Ovary (tissue), 9 donors: ENCODE measurements around the gene HAGH. TPM values are rescaled to one million over a fixed set of nuclear protein-coding genes. Genes with fewer than 3 reads are reported as not detected.

ENCODE experiments used
- DNase-seq, 5 donors: peaks; one replicate each; pipeline ENCODE4 v3.0.0-alpha.2; 2019 to 2020
- H3K27ac ChIP-seq, 2 donors: fragments of 200-600 bp; one replicate each; pipeline versions ENCODE4 v1.5.1 to v1.8.0; 2019 to 2022
- H3K27me3 ChIP-seq: fragments of 200-600 bp; one replicate; pipeline ENCODE4 v1.8.0; 2022
- H3K36me3 ChIP-seq: fragments of 200-600 bp; sonication (generic); one replicate; pipeline ENCODE4 v1.5.1; 2019
- H3K4me1 ChIP-seq: one replicate; pipeline ENCODE4 v1.8.1; 2013; ENCODE audit warnings: mild to moderate bottlenecking, moderate library complexity; ENCODE audit not compliant: insufficient read depth
- H3K4me3 ChIP-seq: fragments of 200-600 bp; sonication (generic); one replicate; pipeline ENCODE4 v1.5.1; 2017
- H3K9me3 ChIP-seq, 2 donors: fragments of 200-600 bp in 1 of 2; sonication (generic) in 1 of 2; one replicate each; pipeline versions ENCODE4 v1.5.1 to v1.8.1; 2013 to 2019; ENCODE audit warnings: mild to moderate bottlenecking in 1 of 2, moderate library complexity in 1 of 2
- CTCF ChIP-seq, 3 donors: fragments of 450-650 bp in 2 of 3; fragments of 200-600 bp in 1 of 3; IDR thresholded peaks; one replicate each; pipeline versions ENCODE4 v1.5.1 to v1.8.0; 2016 to 2022; ENCODE audit warnings: antibody characterized with exemption in 3 of 3, mild to moderate bottlenecking in 1 of 3
- EP300 ChIP-seq: sonication (generic); formaldehyde crosslinking; IDR thresholded peaks from one replicate; pipeline ENCODE4 v1.6.1; 2017; ENCODE audit warnings: antibody characterized with exemption
- POLR2A ChIP-seq: fragments of 450-650 bp; IDR thresholded peaks from one replicate; pipeline ENCODE4 v1.6.1; 2017; ENCODE audit warnings: antibody characterized with exemption, mild to moderate bottlenecking, moderate library complexity
- whole genome bisulfite sequencing, 3 donors: extraction: QIAGEN DNeasy Blood & Tissue Kit in 1 of 3; methylation state at CpG; one replicate each; pipeline versions ENCODE4 v1.1.5 to v1.1.7; 2013 to 2017; 5-methylcytosine and 5-hydroxymethylcytosine counted together
- intact Hi-C, 4 donors: fragments of 100-400 bp; cut with DNase I; formaldehyde crosslinking; loops; one replicate each; pipeline versions ENCODE4 v1.11.0 to v1.15.1; 2022 to 2023
- polyA plus RNA-seq, 2 donors: library from polyadenylated mRNA; stranded (reverse); fragments of 200-250 nt in 1 of 2; fragments of 350-450 nt in 1 of 2; fragmentation: Illumina TruSeq in 1 of 2; extraction: RNeasy Lipid Tissue Mini Kit (QIAGEN cat#74804) in 1 of 2; gene quantifications; one replicate each; pipeline ENCODE4 v1.2.3, GENCODE V29; 2013 to 2014
- total RNA-seq, 7 donors: library from RNA; depleted of rRNA in 2 of 7; stranded (reverse); fragments of >200 nt in 2 of 7; fragmentation: NEBNext Ultra II Directional in 3 of 7; extraction: Animal tissue kit (Norgen Biotek cat#: 25700) in 3 of 7; gene quantifications; one replicate each; pipeline versions ENCODE4 v1.1.0 to v1.2.4, GENCODE V29; 2016 to 2023
- donor health status: DM: no; HTN: no; CAD: no; lungs with moderate emphysema.
- donor health status: DM: no; HTN: no; CAD: no.
- donor health status: Bipolar disorder and iron deficiency.
- donor health status: DM: yes; HTN: yes; CAD: no.
- donor health status: DM: no; HTN: no; CAD: no.
- donor health status: DM: yes; HTN: yes; CAD: no.

HAGH gene
- total and polyA plus RNA-seq, 9 donors = 7.7 to 70.2 (median 37.0) TPM

DNA sequence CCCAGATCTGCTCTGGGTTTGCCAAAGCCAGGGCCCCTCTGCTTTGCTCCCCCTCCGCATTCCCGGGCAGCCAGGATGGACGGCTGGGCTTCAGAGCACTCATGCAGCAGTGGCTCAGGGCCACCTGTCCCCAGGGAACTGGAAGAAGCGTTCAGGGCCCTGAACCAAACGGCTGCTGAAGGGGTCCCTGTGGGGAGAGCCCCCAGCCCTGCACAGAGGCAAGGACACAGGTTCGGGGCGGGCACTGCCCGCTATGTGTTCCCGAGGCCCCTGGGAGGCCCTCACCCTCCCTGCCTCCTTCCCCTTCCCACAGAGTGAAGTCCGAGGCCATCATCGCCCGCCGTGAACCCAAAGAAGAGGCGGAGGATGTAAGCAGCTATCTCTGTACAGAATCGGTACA, 65.7 kb downstream of the HAGH start:
- Histone ChIP-seq H3K27ac (no peak overlapping the region), H3K36me3 (no peaks in the 10 kb centered on the region), H3K27me3 (no peaks in the 10 kb centered on the region), H3K9me3 (no peaks in the 10 kb centered on the region), H3K4me3 (no peak overlapping the region), H3K4me1 (no peaks in the 10 kb centered on the region)
- intact Hi-C loops = no loop called here
- TF ChIP-seq CTCF (IDR thresholded peaks at IDR 0.05) (no peak), POLR2A (no peak), EP300 (no peak)
- no peak for DNase-seq
- WGBS, 3 donors = 80 to 87% (median 84%) methylated on average over 15 of the region's 15 CpGs

GRCh38 chr16:1759511-1759910, 67.1 kb downstream of the HAGH start:
- 94 to 95% (median 94%) methylated on average over 21 of the region's 21 CpGs for WGBS, 3 donors
- TF ChIP-seq POLR2A = no peak
- TF ChIP-seq CTCF (IDR thresholded peaks at IDR 0.05) = no peak
- no peak for TF ChIP-seq EP300
- no peaks in the 10 kb centered on the region for H3K27me3 ChIP-seq
- H3K4me1 ChIP-seq = no peaks in the 10 kb centered on the region
- H3K27ac ChIP-seq = no peak overlapping the region
- no peaks in the 10 kb centered on the region for H3K9me3 ChIP-seq
- DNase-seq = no peak
- intact Hi-C loops = no loop called here
- no peak overlapping the region for H3K4me3 ChIP-seq
- no peaks in the 10 kb centered on the region for H3K36me3 ChIP-seq

- no peak for DNase-seq
- Histone ChIP-seq H3K36me3 (no peaks in the 10 kb centered on the region), H3K4me3 (no peak overlapping the region), H3K9me3 (no peaks in the 10 kb centered on the region), H3K27ac (no peak overlapping the region), H3K27me3 (no peaks in the 10 kb centered on the region), H3K4me1 (no peaks in the 10 kb centered on the region)
- 88 to 92% (median 92%) methylated on average over 17 to 18 of the region's 18 CpGs for WGBS, 3 donors
- intact Hi-C loops = no loop called here
- no peak for TF ChIP-seq POLR2A
- TF ChIP-seq CTCF (IDR thresholded peaks at IDR 0.05) = no peak
- TF ChIP-seq EP300 = no peak
Observed at GRCh38 chr16:1758923-1759322, 67.7 kb downstream of the HAGH start.

DNA sequence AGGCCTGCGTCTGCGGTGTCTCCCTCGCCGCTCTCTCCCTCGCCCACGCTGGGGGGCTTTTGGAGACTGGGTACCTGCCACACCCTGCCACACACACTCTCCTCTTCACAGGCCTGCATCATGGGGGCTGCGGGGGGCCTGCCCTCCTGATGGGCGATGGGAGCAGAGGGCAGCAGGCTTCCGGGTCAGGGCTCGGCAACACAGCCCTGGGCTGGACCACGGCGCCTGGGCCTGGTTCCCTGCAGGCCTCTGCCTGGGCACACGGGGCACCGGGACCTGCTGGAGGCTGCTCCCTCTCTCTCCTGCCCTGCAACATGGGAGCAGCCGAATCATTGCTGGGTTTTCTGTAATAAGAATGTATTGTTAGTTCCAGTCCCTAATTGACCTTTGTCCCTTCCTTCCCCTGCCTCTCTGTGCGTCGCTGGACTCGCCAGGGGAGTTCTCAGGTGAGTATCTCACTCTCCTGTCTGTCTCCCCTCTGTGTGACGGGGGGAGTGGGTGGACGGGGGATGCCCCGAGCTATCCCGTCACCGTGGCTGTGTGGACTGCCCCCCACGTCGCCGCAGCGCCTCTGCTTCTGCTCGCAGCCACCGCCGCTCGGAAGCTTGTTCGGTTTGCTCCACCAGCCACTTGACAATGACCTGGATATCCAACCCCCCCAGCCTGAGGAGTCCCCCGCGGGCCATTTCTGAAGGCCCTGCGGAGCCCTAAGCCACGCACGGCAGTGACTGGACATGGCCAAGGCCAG, 68.7 kb downstream of the HAGH start:
- no peaks in the 10 kb centered on the region for H3K4me1 ChIP-seq
- H3K27ac ChIP-seq = no peak overlapping the region
- 91 to 92% (median 92%) methylated on average over 37 of the region's 37 CpGs for WGBS, 3 donors
- no peaks in the 10 kb centered on the region for H3K9me3 ChIP-seq
- intact Hi-C loops = no loop called here
- H3K4me3 ChIP-seq = no peak overlapping the region
- H3K27me3 ChIP-seq = no peaks in the 10 kb centered on the region
- TF ChIP-seq POLR2A (no peak), EP300 (no peak), CTCF (IDR thresholded peaks at IDR 0.05) (no peak)
- no peak for DNase-seq
- H3K36me3 ChIP-seq = no peaks in the 10 kb centered on the region

Other genes starting within 250 kb of the HAGH start
- 10 to 100 TPM; 20.7 to 43.1 (median 30.5) TPM for gene IFT140, start 214.8 kb downstream of the HAGH start, total RNA-seq
- gene IFT140, start 214.8 kb downstream of the HAGH start, polyA plus RNA-seq = 10 to 100 TPM in 1 of 2 donors, 1 to 10 TPM in 1; 8.8 to 20.3 TPM
- 10 to 100 TPM in 5 of 7 donors, 1 to 10 TPM in 2; 7.4 to 21.0 (median 20.2) TPM for gene CRAMP1, start 214.5 kb downstream of the HAGH start, total RNA-seq
- 10 to 100 TPM in 1 of 2 donors, 1 to 10 TPM in 1; 6.9 to 11.2 TPM for gene CRAMP1, start 214.5 kb downstream of the HAGH start, polyA plus RNA-seq
- 10 to 100 TPM; 14.4 to 51.8 (median 44.1) TPM for gene JPT2, start 148.5 kb downstream of the HAGH start, total RNA-seq
- gene JPT2, start 148.5 kb downstream of the HAGH start, polyA plus RNA-seq = 10 to 100 TPM; 22.3 to 44.9 TPM
- gene MAPK8IP3, start 120.6 kb downstream of the HAGH start, total RNA-seq = 100 to 1,000 TPM in 1 of 7 donors, 10 to 100 TPM in 6; 50.3 to 117 (median 75.5) TPM
- gene MAPK8IP3, start 120.6 kb downstream of the HAGH start, polyA plus RNA-seq = 10 to 100 TPM in 1 of 2 donors, 1 to 10 TPM in 1; 7.0 to 60.8 TPM
- 100 to 1,000 TPM in 1 of 7 donors, 10 to 100 TPM in 6; 68.6 to 129 (median 86.8) TPM for gene NME3, start 55.3 kb downstream of the HAGH start, total RNA-seq
- 100 to 1,000 TPM in 1 of 2 donors, not detected in 1; 128 TPM for gene NME3, start 55.3 kb downstream of the HAGH start, polyA plus RNA-seq
- gene EME2, start 54.0 kb downstream of the HAGH start, total RNA-seq = 10 to 100 TPM in 6 of 7 donors, 1 to 10 TPM in 1; 6.2 to 19.2 (median 16.1) TPM
- gene EME2, start 54.0 kb downstream of the HAGH start, polyA plus RNA-seq = 1 to 10 TPM in 1 of 2 donors, under 1 TPM in 1; 0.83 to 4.6 TPM
- gene MRPS34, start 53.7 kb downstream of the HAGH start, total RNA-seq = 10 to 100 TPM; 47.5 to 79.4 (median 53.6) TPM
- gene MRPS34, start 53.7 kb downstream of the HAGH start, polyA plus RNA-seq = 10 to 100 TPM; 31.8 to 61.4 TPM
- gene SPSB3, start 44.3 kb downstream of the HAGH start, total RNA-seq = 10 to 100 TPM; 34.9 to 98.5 (median 57.6) TPM
- gene SPSB3, start 44.3 kb downstream of the HAGH start, polyA plus RNA-seq = 100 to 1,000 TPM in 1 of 2 donors, 1 to 10 TPM in 1; 2.4 to 138 TPM
- 10 to 100 TPM; 42.8 to 72.0 (median 52.3) TPM for gene NUBP2, start 43.9 kb downstream of the HAGH start, total RNA-seq
- 10 to 100 TPM in 1 of 2 donors, under 1 TPM in 1; 0.50 to 76.5 TPM for gene NUBP2, start 43.9 kb downstream of the HAGH start, polyA plus RNA-seq
- gene IGFALS, start 33.1 kb downstream of the HAGH start, total RNA-seq = 1 to 10 TPM in 2 of 7 donors, under 1 TPM in 5; 0.20 to 1.8 (median 0.47) TPM
- under 1 TPM in 1 of 2 donors, not detected in 1; 0.63 TPM for gene IGFALS, start 33.1 kb downstream of the HAGH start, polyA plus RNA-seq
- gene FAHD1, start 381 bp upstream of the HAGH start, total RNA-seq = 10 to 100 TPM; 11.0 to 22.1 (median 16.8) TPM
- 10 to 100 TPM; 11.0 to 14.0 TPM for gene FAHD1, start 381 bp upstream of the HAGH start, polyA plus RNA-seq
- under 1 TPM in 2 of 7 donors, not detected in 5; 0.23 to 0.24 TPM for gene MEIOB, start 45.3 kb upstream of the HAGH start, total RNA-seq
- gene MEIOB, start 45.3 kb upstream of the HAGH start, polyA plus RNA-seq = under 1 TPM; 0.24 to 0.27 TPM
- 1 to 10 TPM in 1 of 7 donors, under 1 TPM in 1, not detected in 5; 0.69 to 1.8 TPM for gene HS3ST6, start 91.6 kb upstream of the HAGH start, total RNA-seq
- gene HS3ST6, start 91.6 kb upstream of the HAGH start, polyA plus RNA-seq = not detected
- 10 to 100 TPM; 12.2 to 27.5 (median 21.9) TPM for gene MSRB1, start 116.4 kb upstream of the HAGH start, total RNA-seq
- gene MSRB1, start 116.4 kb upstream of the HAGH start, polyA plus RNA-seq = 10 to 100 TPM in 1 of 2 donors, 1 to 10 TPM in 1; 6.7 to 31.1 TPM
- not detected for gene RPL3L, start 127.9 kb upstream of the HAGH start, total RNA-seq
- gene RPL3L, start 127.9 kb upstream of the HAGH start, polyA plus RNA-seq = not detected
- gene NDUFB10, start 132.7 kb upstream of the HAGH start, total RNA-seq = 100 to 1,000 TPM in 3 of 7 donors, 10 to 100 TPM in 4; 81.5 to 133 (median 95.4) TPM
- gene NDUFB10, start 132.7 kb upstream of the HAGH start, polyA plus RNA-seq = 100 to 1,000 TPM; 152 to 176 TPM
- gene RPS2, start 138.0 kb upstream of the HAGH start, total RNA-seq = 1,000 to 10,000 TPM; 2,694 to 4,021 (median 3,788) TPM
- gene RPS2, start 138.0 kb upstream of the HAGH start, polyA plus RNA-seq = 1,000 to 10,000 TPM; 1,606 to 4,743 TPM
- gene RNF151, start 140.0 kb upstream of the HAGH start, total RNA-seq = under 1 TPM in 1 of 7 donors, not detected in 6; 0.32 TPM
- not detected for gene RNF151, start 140.0 kb upstream of the HAGH start, polyA plus RNA-seq
- 10 to 100 TPM; 28.9 to 48.0 (median 31.0) TPM for gene TBL3, start 145.2 kb upstream of the HAGH start, total RNA-seq
- gene TBL3, start 145.2 kb upstream of the HAGH start, polyA plus RNA-seq = 10 to 100 TPM in 1 of 2 donors, 1 to 10 TPM in 1; 2.1 to 40.6 TPM
- 1 to 10 TPM in 1 of 7 donors, under 1 TPM in 3, not detected in 3; 0.36 to 1.3 (median 0.66) TPM for gene NOXO1, start 154.6 kb upstream of the HAGH start, total RNA-seq
- gene NOXO1, start 154.6 kb upstream of the HAGH start, polyA plus RNA-seq = under 1 TPM in 1 of 2 donors, not detected in 1; 0.48 TPM
- 10 to 100 TPM; 10.6 to 18.5 (median 14.0) TPM for gene GFER, start 157.4 kb upstream of the HAGH start, total RNA-seq
- 10 to 100 TPM in 1 of 2 donors, 1 to 10 TPM in 1; 6.1 to 16.8 TPM for gene GFER, start 157.4 kb upstream of the HAGH start, polyA plus RNA-seq
- 1 to 10 TPM in 4 of 7 donors, under 1 TPM in 3; 0.50 to 4.0 (median 1.1) TPM for gene SYNGR3, start 163.1 kb upstream of the HAGH start, total RNA-seq
- gene SYNGR3, start 163.1 kb upstream of the HAGH start, polyA plus RNA-seq = under 1 TPM; 0.42 to 0.75 TPM
- 10 to 100 TPM; 25.8 to 44.5 (median 30.3) TPM for gene ZNF598, start 183.0 kb upstream of the HAGH start, total RNA-seq
- gene ZNF598, start 183.0 kb upstream of the HAGH start, polyA plus RNA-seq = 10 to 100 TPM in 1 of 2 donors, under 1 TPM in 1; 0.95 to 26.7 TPM
- gene NPW, start 193.0 kb upstream of the HAGH start, total RNA-seq = 1 to 10 TPM in 1 of 7 donors, under 1 TPM in 2, not detected in 4; 0.46 to 1.1 (median 0.78) TPM
- under 1 TPM in 1 of 2 donors, not detected in 1; 0.17 TPM for gene NPW, start 193.0 kb upstream of the HAGH start, polyA plus RNA-seq
- gene NHERF2, start 200.1 kb upstream of the HAGH start, total RNA-seq = 100 to 1,000 TPM in 1 of 7 donors, 10 to 100 TPM in 6; 25.0 to 118 (median 78.7) TPM
- 100 to 1,000 TPM in 1 of 2 donors, 1 to 10 TPM in 1; 6.3 to 101 TPM for gene NHERF2, start 200.1 kb upstream of the HAGH start, polyA plus RNA-seq
- 10 to 100 TPM; 17.1 to 38.1 (median 23.9) TPM for gene NTHL1, start 221.0 kb upstream of the HAGH start, total RNA-seq
- 10 to 100 TPM in 1 of 2 donors, 1 to 10 TPM in 1; 1.9 to 27.3 TPM for gene NTHL1, start 221.0 kb upstream of the HAGH start, polyA plus RNA-seq
- 100 to 1,000 TPM in 4 of 7 donors, 10 to 100 TPM in 3; 47.0 to 150 (median 131) TPM for gene TSC2, start 221.2 kb upstream of the HAGH start, total RNA-seq
- 10 to 100 TPM; 51.7 to 72.1 TPM for gene TSC2, start 221.2 kb upstream of the HAGH start, polyA plus RNA-seq